ENCODE measurements around the gene TALDO1. TPM values are rescaled to one million over a fixed set of nuclear protein-coding genes. Genes with fewer than 3 reads are reported as not detected.

The TALDO1 gene
- total and polyA plus RNA-seq, 2 experiments from 2014 or later: 353 to 402 TPM

DNA sequence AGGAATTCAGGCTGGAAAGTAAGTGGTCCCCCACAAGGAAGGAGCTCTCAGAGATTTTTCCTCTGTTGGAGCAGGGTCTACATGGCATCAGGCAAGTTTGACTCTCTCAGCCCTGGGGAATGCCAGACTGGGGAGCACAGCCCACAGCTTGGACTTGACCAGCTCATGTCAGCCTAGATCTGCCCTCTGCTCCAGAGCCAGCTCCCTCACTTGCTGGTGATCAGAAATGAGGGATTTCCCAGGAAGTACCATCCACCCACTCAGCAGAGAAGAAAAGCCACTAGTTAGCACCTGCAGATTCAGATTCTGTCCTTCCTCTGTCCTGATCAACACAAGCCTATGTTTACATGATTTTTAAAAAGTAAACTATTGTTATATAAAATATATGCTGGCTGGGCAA is 13.0 kb downstream of the TALDO1 start:
- no peak for DNase-seq (ENCODE audit: low spot score)

More for the DNA sequence above, 13.0 kb downstream of the TALDO1 start:
- Mint-ChIP-seq H3K4me3 (no peak overlapping the region), H3K36me3 (ENCODE audit: low read depth) (peaks cover 88% of the 10 kb centered on the region), H3K4me1 (peaks cover 10% of the 10 kb centered on the region), H3K9me3 (no peaks in the 10 kb centered on the region), H3K27ac (no peak overlapping the region), H3K27me3 (ENCODE audit: insufficient read depth, low read depth, poor library complexity) (peaks cover 22% of the 10 kb centered on the region)
- Histone ChIP-seq H3K27ac (ENCODE audit: low read depth) (no peak overlapping the region), H3K4me2 (no peak overlapping the region), H3K27me3 (ENCODE audit: insufficient read depth) (no peaks in the 10 kb centered on the region), H3K9me2 (ENCODE audit: insufficient read depth) (no peaks in the 10 kb centered on the region), H3K4me3 (no peak overlapping the region), H2AFZ (no peak overlapping the region), H3K4me1 (ENCODE audit: insufficient read depth) (peaks cover 8% of the 10 kb centered on the region), H4K20me1 (replicated peaks; ENCODE audit: insufficient read depth) (peaks cover 13% of the 10 kb centered on the region), H3K79me2 (replicated peaks; ENCODE audit: insufficient read depth) (peaks cover 32% of the 10 kb centered on the region), H3K36me3 (ENCODE audit: insufficient read depth) (peaks cover 66% of the 10 kb centered on the region), H3F3A (replicated peaks; ENCODE audit: low read depth) (peaks cover 59% of the 10 kb centered on the region)
- TF ChIP-seq ZNF331 (CRISPR knock-in tag; IDR thresholded peaks at IDR 0.05; ENCODE audit: low read depth): no peak
- no peak for TF ChIP-seq JUNB (IDR thresholded peaks at IDR 0.05; ENCODE audit: unreplicated experiment)
- TF ChIP-seq EZH2phosphoT487 (IDR thresholded peaks at IDR 0.05; ENCODE audit: unreplicated experiment): no peak
- TF ChIP-seq ZNF114 (CRISPR knock-in tag; IDR thresholded peaks at IDR 0.05): no peak
- TF ChIP-seq, protein P1, sequence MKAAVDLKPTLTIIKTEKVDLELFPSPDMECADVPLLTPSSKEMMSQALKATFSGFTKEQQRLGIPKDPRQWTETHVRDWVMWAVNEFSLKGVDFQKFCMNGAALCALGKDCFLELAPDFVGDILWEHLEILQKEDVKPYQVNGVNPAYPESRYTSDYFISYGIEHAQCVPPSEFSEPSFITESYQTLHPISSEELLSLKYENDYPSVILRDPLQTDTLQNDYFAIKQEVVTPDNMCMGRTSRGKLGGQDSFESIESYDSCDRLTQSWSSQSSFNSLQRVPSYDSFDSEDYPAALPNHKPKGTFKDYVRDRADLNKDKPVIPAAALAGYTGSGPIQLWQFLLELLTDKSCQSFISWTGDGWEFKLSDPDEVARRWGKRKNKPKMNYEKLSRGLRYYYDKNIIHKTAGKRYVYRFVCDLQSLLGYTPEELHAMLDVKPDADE (IDR thresholded peaks at IDR 0.05): no peak
- TF ChIP-seq POLR2AphosphoS5 (IDR thresholded peaks at IDR 0.05; ENCODE audit: low read depth): no peak
- no peak for TF ChIP-seq STAT1 (IDR thresholded peaks at IDR 0.05; ENCODE audit: unreplicated experiment)
- TF ChIP-seq, protein P2, sequence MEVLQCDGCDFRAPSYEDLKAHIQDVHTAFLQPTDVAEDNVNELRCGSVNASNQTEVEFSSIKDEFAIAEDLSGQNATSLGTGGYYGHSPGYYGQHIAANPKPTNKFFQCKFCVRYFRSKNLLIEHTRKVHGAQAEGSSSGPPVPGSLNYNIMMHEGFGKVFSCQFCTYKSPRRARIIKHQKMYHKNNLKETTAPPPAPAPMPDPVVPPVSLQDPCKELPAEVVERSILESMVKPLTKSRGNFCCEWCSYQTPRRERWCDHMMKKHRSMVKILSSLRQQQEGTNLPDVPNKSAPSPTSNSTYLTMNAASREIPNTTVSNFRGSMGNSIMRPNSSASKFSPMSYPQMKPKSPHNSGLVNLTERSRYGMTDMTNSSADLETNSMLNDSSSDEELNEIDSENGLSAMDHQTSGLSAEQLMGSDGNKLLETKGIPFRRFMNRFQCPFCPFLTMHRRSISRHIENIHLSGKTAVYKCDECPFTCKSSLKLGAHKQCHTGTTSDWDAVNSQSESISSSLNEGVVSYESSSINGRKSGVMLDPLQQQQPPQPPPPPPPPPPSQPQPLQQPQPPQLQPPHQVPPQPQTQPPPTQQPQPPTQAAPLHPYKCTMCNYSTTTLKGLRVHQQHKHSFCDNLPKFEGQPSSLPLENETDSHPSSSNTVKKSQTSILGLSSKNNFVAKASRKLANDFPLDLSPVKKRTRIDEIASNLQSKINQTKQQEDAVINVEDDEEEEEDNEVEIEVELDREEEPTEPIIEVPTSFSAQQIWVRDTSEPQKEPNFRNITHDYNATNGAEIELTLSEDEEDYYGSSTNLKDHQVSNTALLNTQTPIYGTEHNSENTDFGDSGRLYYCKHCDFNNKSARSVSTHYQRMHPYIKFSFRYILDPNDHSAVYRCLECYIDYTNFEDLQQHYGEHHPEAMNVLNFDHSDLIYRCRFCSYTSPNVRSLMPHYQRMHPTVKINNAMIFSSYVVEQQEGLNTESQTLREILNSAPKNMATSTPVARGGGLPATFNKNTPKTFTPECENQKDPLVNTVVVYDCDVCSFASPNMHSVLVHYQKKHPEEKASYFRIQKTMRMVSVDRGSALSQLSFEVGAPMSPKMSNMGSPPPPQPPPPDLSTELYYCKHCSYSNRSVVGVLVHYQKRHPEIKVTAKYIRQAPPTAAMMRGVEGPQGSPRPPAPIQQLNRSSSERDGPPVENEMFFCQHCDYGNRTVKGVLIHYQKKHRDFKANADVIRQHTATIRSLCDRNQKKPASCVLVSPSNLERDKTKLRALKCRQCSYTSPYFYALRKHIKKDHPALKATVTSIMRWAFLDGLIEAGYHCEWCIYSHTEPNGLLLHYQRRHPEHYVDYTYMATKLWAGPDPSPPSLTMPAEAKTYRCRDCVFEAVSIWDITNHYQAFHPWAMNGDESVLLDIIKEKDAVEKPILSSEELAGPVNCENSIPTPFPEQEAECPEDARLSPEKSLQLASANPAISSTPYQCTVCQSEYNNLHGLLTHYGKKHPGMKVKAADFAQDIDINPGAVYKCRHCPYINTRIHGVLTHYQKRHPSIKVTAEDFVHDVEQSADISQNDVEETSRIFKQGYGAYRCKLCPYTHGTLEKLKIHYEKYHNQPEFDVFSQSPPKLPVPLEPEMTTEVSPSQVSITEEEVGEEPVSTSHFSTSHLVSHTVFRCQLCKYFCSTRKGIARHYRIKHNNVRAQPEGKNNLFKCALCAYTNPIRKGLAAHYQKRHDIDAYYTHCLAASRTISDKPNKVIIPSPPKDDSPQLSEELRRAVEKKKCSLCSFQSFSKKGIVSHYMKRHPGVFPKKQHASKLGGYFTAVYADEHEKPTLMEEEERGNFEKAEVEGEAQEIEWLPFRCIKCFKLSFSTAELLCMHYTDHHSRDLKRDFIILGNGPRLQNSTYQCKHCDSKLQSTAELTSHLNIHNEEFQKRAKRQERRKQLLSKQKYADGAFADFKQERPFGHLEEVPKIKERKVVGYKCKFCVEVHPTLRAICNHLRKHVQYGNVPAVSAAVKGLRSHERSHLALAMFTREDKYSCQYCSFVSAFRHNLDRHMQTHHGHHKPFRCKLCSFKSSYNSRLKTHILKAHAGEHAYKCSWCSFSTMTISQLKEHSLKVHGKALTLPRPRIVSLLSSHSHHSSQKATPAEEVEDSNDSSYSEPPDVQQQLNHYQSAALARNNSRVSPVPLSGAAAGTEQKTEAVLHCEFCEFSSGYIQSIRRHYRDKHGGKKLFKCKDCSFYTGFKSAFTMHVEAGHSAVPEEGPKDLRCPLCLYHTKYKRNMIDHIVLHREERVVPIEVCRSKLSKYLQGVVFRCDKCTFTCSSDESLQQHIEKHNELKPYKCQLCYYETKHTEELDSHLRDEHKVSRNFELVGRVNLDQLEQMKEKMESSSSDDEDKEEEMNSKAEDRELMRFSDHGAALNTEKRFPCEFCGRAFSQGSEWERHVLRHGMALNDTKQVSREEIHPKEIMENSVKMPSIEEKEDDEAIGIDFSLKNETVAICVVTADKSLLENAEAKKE (CRISPR knock-in tag; IDR thresholded peaks at IDR 0.05): no peak
- TF ChIP-seq NANOG (IDR thresholded peaks at IDR 0.05; ENCODE audit: borderline replicate concordance): no peak
- TF ChIP-seq CREB1 (CRISPR knock-in tag; IDR thresholded peaks at IDR 0.05; ENCODE audit: low read depth): no peak
- TF ChIP-seq, protein P3, sequence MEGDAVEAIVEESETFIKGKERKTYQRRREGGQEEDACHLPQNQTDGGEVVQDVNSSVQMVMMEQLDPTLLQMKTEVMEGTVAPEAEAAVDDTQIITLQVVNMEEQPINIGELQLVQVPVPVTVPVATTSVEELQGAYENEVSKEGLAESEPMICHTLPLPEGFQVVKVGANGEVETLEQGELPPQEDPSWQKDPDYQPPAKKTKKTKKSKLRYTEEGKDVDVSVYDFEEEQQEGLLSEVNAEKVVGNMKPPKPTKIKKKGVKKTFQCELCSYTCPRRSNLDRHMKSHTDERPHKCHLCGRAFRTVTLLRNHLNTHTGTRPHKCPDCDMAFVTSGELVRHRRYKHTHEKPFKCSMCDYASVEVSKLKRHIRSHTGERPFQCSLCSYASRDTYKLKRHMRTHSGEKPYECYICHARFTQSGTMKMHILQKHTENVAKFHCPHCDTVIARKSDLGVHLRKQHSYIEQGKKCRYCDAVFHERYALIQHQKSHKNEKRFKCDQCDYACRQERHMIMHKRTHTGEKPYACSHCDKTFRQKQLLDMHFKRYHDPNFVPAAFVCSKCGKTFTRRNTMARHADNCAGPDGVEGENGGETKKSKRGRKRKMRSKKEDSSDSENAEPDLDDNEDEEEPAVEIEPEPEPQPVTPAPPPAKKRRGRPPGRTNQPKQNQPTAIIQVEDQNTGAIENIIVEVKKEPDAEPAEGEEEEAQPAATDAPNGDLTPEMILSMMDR (conservative IDR thresholded peaks at IDR 0.05; ENCODE audit: low read depth in 2 of 2): no peak
- no peak for TF ChIP-seq EZH2 (IDR thresholded peaks at IDR 0.05; ENCODE audit: low read depth, unreplicated experiment)
- TF ChIP-seq, protein P4, sequence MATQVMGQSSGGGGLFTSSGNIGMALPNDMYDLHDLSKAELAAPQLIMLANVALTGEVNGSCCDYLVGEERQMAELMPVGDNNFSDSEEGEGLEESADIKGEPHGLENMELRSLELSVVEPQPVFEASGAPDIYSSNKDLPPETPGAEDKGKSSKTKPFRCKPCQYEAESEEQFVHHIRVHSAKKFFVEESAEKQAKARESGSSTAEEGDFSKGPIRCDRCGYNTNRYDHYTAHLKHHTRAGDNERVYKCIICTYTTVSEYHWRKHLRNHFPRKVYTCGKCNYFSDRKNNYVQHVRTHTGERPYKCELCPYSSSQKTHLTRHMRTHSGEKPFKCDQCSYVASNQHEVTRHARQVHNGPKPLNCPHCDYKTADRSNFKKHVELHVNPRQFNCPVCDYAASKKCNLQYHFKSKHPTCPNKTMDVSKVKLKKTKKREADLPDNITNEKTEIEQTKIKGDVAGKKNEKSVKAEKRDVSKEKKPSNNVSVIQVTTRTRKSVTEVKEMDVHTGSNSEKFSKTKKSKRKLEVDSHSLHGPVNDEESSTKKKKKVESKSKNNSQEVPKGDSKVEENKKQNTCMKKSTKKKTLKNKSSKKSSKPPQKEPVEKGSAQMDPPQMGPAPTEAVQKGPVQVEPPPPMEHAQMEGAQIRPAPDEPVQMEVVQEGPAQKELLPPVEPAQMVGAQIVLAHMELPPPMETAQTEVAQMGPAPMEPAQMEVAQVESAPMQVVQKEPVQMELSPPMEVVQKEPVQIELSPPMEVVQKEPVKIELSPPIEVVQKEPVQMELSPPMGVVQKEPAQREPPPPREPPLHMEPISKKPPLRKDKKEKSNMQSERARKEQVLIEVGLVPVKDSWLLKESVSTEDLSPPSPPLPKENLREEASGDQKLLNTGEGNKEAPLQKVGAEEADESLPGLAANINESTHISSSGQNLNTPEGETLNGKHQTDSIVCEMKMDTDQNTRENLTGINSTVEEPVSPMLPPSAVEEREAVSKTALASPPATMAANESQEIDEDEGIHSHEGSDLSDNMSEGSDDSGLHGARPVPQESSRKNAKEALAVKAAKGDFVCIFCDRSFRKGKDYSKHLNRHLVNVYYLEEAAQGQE (IDR thresholded peaks at IDR 0.05; ENCODE audit: unreplicated experiment): no peak
- no peak for ATAC-seq
